ENCODE measurements around the gene TFCP2L1. TPM values are rescaled to one million over a fixed set of nuclear protein-coding genes. Genes with fewer than 3 reads are reported as not detected.
"Not testable (repeated sequence)": the region's sequence is repeated elsewhere in the genome, so short reads cannot be mapped to it uniquely, and the experiment has no call there.

Gene TFCP2L1
- total RNA-seq, 1 donor from 2014 or later: not detected

DNA sequence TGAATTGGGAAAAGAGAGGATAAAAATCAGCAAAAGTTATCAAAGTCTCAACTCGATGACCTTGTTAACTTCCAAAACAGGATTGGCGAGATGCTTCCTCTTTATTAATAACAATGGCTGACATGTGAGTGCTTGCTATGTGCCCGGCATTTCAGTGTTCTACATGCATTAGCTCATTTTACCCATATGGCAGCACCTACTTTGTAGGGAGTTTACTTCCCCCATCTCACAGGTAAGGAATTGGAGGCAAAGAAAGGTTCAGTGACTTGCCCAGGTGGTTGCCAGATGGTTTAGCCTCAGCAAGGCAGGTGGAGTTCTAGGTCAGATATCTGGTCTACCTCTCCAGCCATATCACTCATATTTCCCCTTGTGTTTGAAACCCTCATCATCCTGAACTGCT, 12.4 kb downstream of the TFCP2L1 start:
- no peak for DNase-seq (ENCODE audit: low read depth in 2 of 2)

DNA sequence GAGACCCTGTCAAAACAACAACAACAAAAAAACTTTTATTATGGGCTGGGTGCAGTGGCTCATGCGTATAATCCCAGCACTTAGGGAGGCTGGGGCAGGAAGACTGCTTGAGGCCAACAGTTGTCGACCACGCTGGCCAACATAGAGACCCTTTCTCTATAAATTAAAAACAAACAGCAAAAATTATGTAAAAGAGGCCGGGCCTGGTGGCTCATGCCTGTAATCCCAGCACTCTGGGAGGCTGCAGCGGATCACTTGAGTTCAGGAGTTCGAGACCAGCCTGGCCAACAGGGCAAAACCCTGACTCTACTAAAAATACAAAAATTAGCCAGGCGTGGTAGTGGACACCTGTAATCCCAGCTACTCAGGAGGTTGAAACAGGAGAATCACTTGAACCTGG, 15.6 kb downstream of the TFCP2L1 start:
- DNase-seq (ENCODE audit: low read depth in 2 of 2): not testable (repeated sequence)

DNA sequence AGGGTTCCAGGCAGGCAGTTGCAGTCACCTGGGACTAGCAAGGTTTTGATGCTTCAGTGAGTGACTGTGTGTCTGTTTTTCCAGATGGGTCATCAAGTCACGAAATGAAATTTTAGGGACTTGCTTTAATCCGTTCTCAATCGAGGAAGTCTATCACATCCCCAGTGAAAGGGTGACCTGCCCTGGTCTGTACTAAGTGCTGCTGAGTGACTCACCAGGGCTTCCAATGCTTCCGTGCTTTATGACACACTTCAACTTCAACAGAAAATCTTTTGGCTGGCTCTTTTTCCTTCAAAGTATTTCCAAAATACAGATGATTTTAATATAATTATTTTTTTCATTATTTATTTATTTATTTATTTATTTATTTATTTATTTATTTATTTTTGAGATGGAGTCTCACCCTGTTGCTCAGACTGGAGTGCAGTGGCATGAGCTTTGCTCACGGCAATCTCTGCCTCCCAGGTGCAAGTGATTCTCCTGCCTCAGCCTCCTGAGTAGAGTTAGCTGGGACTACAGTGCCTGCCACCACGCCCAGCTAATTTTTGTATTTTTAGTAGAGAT, 18.4 kb downstream of the TFCP2L1 start:
- DNase-seq (ENCODE audit: low read depth in 2 of 2): no peak

DNA sequence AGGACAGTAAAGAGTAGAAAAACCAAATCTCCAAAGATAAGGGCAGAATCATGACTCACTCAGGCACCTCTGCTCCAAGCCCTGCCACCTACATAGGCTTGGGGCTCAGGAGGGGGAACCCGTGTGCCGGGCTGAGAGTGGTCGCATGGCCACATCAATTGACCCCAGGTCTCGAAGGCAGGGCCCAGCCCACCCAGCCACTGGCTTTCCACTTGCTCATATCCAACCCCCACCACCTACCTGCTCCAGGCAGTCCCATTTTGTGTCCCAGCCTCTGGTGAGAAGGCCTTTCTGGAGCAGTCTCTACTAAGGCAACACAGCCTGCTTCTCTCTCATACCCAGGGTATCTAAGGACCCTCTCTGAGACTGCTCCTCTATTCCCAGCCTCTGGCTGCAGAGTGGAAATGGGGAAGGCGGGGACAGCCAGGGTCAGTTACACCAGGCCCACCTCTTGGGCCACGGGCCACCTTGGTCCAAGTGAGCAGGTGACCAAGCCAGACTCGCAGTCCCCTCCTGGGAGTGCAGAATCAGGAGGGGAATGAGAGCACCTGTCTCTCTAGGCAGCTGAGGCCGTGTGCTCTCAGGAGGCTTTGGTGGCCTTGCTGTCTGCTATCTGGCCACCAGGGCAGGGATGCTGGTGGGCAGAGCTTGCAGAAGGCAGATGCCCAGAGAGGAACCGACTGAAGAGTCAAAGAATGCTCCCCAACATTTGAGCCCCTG, 20.8 kb downstream of the TFCP2L1 start:
- no peak for DNase-seq (ENCODE audit: low read depth in 2 of 2)

DNA sequence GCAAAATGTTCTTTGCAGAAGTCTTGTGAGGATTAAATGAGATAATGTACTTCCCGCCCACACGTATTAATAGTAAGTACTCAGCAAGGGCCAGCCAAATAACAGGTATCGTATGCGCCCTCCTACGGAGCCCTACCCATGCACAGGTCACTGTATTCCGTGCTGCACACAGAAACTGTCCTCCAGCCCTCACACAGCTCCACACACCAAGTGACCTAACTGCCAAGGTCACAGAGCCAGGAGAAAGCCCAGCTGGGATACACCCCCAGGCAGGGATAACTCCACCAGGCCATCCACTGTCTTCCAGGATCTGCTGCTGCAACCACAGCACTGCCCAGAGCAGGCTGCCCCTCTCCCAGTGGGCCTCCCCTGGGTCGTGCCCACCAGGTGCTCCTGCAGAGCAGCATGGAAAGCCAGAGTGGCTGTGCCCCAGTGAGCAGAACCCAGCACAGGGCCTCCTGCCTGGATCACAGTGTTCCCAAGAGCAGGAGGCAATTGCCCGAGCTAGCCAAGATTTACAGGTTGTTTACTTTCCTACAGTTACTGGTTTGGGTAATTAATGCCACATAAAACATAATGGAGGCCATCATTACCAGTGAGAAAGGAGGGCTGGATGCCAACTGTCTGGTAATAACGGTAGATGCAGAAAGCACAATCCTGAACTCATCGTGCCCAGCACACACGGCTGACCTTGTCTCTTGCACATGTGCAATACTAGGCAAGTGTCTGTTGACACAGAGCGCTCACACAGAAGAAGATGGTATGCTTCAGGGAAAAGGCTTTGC, 24.4 kb downstream of the TFCP2L1 start:
- no peak for DNase-seq (ENCODE audit: low read depth in 2 of 2)

DNA sequence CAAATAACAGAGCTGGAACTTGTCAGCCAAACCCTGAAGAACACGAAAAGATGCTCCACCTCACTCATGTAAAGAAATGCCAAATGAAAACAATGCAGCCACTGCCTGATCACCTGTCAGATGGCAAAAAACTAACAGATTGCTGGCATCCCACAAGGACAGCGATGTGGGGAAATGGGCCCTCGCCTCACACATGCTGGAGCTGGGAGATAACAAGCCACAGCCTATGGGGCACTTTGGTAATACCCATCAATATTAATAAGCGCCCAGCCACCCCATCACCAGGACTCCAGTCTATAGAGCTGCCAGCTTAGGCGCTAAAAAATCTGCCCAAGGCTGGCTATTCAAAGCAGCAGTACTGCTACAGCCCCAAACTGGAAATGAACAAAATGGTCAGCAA, 27.0 kb downstream of the TFCP2L1 start:
- DNase-seq (ENCODE audit: low read depth in 2 of 2): no peak

DNA sequence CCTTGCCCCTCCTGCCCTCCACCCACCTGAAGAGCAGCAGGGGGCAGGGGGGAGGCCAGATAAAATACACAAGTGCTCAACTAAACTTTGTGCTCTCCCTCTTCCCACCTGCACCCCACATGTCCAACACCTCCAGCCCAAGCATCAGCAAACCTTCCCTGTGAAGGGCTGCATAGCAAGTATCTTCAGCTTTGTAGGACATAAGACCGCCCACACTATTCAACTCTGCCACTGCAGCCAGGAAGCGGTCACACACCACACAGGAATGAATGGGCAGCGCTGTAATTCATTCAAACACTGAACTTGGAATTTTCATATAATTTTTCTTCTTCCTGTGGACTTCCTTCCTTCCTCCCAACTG, 27.5 kb downstream of the TFCP2L1 start:
- DNase-seq (ENCODE audit: low read depth in 2 of 2): peak; percentile 4 to 29

DNA sequence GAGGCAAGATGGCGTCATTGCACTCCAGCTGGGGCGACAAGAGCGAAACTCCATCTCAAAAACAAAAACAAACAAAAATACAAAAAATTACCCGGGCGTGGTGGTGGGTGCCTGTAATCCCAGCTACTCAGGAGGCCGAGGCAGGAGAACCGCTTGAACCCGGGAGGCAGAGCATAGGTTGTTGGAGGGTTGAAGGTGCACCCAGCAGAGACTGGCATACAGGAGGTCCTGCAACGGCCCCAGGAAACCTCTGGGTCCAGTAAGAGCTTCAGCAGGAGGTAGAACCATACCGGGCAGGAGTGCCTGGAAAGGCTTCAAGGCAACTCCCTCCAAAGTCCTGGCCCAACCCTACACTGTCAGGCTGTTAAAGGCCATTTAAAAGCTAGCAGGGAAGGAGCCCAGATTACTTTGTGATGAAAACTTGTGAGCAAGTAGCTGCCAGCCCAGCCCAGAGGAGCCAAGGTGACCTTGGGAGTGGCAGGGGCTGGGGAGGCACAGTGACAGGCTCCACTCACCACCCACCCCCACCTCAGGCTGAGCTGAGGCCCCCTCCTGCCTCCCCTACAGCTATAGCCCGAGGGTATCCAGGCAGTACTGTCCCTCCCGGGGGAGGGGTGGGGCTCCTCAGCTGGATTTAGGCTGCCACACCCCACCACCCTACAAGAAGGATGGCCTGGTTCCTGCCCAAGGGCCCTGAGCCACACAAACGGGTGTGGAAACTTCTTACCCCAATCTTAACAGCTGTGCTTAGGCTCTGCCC, 28.1 kb downstream of the TFCP2L1 start:
- DNase-seq (ENCODE audit: low read depth in 2 of 2): no peak

DNA sequence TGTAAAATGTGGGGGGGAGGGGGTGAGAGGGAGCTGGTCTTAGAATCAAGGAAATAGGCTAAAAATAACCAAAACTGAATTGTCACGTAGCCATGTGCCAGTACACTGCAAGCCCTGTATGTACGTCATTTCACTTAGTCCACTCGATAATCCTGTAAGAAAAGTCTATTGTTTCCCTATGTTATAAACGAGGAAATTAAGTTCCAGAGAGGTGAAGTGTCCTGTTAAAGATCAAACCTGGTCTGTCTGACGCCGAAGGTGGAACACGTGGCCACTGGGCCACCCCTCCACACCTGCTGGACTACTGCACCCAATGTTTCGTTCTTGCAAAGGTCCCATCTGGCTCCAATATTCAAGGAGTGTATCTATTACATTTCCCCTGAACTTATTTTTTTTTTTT, 29.6 kb downstream of the TFCP2L1 start:
- no peak for DNase-seq (ENCODE audit: low read depth in 2 of 2)

GRCh38 chr2:121254748-121255147, 30.3 kb downstream of the TFCP2L1 start:
- no peak for DNase-seq (ENCODE audit: low read depth in 2 of 2)

GRCh38 chr2:121253674-121254240, 31.2 kb downstream of the TFCP2L1 start:
- no peak for DNase-seq (ENCODE audit: low read depth in 2 of 2)

DNA sequence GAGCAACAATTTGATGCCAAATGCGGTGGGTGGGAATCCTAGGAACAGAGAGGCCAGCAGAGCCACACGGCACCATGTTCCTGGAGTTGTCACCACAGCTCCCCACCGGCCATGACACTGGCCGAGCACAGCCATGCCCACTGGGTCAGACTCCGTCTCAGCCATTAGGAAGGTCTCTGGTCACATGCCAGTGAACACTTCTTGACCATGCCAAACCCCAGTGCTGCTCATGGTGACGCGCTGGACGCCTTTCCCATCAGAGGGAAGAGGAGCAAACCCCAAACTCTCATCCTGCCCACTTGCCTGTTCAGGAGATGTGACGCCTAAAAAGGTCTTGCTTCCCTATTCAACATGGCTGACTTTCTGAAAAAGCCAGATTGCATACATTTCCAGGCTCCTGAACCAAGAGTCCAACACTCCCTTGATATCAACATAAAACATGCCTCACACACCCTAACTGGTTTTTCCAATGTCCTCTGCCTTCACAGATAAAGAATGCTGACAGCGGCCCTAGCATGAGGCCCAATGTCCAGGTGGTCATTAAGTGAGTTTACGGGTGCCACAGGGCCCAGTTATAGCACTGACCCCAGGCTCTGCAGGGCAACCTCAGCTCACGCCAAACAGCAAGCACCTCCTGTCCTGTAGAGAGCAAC, 31.9 kb downstream of the TFCP2L1 start:
- no peak for DNase-seq (ENCODE audit: low read depth in 2 of 2)

- no peak for DNase-seq (ENCODE audit: low read depth in 2 of 2)
These were observed 33.5 kb downstream of the TFCP2L1 start for GRCh38 chr2:121251497-121251896.

DNA sequence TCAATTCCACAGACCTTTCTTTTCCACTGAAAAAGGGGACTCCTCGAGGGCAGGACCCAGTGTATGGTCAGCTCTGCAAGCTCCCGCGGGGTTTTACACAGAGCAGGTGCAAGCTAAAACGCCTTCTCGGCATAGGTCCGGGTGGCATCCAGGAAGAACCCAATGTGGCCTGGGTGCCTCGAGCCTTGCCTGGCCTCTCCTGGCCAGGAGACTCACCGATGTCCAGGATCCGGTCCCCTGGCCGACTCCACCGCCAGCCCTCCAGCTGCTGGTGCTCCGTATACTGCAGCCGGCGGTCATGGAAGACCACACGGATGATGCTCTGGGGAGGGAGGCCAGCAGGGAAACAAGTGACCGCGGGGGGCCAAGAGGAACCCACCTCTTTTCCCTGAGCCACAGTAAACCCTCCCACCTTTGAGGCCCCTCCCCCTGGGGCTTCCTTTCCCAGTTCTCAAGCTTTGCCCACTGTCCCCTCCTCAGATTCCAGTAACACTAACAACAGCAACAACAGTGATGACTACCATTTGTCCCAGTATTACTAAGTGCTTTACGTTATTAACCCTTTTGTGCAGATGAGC, 36.1 kb downstream of the TFCP2L1 start:
- no peak for DNase-seq (ENCODE audit: low read depth in 2 of 2)

- no peak for DNase-seq (ENCODE audit: low read depth in 2 of 2)
These were observed 37.0 kb downstream of the TFCP2L1 start for GRCh38 chr2:121247971-121248370.

GRCh38 chr2:121247534-121247933, 37.5 kb downstream of the TFCP2L1 start:
- DNase-seq (ENCODE audit: low read depth in 2 of 2): no peak

GRCh38 chr2:121246704-121247255, 38.2 kb downstream of the TFCP2L1 start:
- DNase-seq (ENCODE audit: low read depth in 2 of 2): no peak

DNA sequence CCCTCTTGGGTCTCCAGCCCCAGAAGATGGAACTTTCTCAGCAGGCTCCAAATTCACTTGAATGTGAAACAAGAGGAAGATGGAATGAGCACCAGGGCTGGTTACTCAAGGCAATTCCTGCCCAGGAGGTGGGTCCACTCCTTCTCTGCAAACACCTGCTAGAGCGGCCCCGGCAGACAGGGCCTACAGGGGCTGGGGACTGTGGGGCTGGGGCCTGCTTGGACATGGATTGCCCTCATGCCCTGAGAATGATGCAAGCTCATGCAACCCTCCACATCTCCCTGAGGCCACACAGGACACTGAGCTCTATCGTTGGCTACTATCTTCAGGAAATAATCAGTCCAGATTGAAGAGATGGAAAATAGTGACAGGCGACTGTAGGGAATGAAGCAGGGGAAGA, 39.1 kb downstream of the TFCP2L1 start:
- no peak for DNase-seq (ENCODE audit: low read depth in 2 of 2)

DNA sequence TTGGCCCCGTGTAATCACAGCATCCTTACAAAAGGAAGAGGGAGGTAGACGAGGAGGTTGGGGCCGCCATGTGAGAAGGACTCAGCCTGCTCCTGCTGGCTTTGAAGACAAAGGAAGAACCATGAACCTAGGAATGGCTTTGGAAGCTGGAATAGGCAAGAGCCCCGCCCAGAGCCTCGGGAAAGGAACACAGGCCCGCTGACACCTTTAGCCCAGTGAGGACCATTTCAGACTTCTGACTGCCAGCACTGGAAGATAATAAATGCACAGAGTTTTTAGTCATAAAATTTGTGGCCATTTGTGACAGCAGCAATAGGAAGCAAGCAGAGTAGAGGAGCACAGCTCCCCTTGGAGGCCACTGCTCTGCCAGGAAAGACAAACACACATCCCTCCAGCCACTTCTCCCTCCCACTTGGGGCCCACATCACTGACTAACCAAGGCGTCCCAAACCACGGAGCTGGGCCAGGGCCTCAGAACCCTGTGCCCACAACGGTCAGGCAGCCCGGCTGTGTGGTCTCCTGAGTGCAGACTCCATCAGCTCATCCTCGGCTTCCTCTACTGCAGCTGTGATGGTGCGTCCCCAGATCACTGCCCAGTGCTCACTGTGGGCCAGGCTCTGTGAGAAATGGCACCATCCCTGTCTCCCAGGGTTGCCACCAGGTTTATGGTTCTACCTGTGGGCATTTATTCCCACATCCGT, 39.7 kb downstream of the TFCP2L1 start:
- no peak for DNase-seq (ENCODE audit: low read depth in 2 of 2)

DNA sequence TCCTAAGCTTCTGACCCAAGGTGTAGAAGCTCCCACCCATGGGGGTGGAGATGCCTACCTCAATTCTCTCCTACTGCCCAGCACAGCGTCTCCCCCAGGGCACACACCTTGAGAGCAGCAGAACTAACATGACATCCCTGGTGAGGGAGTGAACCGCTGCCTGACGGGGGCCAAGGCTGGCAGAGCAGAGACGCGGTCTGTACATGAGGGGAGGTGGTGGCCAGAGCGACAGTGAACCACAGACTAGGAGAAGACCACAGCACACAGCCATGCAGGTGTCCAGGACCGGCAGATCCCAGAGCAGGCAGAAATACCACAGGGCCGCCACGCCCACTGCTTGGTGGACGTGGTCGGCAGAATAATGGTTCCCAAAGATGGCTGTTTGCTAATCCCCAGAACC, 40.4 kb downstream of the TFCP2L1 start:
- no peak for DNase-seq (ENCODE audit: low read depth in 2 of 2)
